ENCODE results near the gene IL1RL2. TPM values are rescaled to one million over a fixed set of nuclear protein-coding genes. Genes with fewer than 3 reads are reported as not detected.

Gene IL1RL2
- polyA plus RNA-seq, 3 donors: 1.1 to 2.0 (median 1.4) TPM

- DNase-seq (ENCODE audit: extremely low read depth in 1 of 11, low read depth in 9 of 11, low spot score in 4 of 11): no peak
These were observed 95.9 kb downstream of the IL1RL2 start for GRCh38 chr2:102282678-102283091.

DNA sequence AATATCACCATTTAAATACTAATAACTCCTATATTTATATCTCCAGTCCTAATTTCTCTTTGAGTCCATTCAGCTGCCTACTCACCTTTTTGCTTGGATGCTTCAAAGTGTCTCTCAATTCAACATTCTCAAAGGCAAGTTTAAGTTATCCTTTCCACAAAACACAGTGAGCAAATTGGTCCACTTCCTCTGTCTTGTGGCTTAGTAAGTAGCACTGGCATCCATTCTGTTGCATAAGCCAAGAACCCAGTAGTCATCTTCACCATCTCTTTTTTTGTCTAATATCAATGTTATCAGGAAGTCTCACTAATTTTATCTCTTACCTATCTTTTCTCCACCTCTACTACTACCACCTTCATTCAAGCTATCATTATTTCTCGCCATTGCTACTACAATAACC lies 97.2 kb downstream of the IL1RL2 start:
- DNase-seq (ENCODE audit: extremely low read depth in 1 of 11, low read depth in 9 of 11, low spot score in 4 of 11): no peak

DNA sequence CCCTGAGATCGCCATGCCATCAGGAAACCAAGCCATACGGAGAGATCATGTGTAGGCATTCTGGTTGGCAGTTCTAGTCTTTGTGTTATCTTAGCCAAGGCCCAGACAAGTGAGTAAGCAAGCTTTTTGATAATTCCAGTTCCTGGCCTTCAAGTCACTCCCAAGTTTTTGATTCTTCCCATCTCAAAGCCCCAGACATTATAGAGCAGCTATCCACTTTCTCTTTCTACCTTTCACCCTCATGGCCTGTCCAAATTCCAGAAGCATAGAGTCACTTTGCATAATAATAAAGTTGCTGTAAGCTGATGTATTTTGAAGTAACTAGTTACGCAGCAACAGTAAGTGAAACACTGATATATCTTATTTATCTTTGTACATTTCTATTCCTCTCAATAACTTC lies 97.8 kb downstream of the IL1RL2 start:
- DNase-seq (ENCODE audit: extremely low read depth in 1 of 11, low read depth in 9 of 11, low spot score in 4 of 11): no peak

DNA sequence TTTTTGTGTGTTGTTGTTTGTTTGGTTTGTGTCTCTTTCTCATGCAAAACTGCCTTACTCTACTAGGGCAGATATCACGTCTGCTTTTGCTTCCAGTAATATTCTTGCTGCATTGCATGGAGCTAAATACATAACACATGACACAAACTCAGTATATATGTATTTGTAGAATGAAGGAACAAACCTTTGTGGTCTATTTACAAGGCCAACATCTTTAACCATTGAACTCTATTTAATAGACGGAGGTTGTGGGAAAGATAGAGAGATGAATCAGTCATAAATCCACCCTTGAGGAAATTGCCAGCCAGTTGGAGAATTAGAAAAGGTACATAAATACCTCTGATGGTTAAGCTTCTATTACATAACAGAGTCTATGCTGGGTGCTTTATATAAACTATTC lies 98.5 kb downstream of the IL1RL2 start:
- DNase-seq (ENCODE audit: extremely low read depth in 1 of 11, low read depth in 9 of 11, low spot score in 4 of 11): no peak

DNA sequence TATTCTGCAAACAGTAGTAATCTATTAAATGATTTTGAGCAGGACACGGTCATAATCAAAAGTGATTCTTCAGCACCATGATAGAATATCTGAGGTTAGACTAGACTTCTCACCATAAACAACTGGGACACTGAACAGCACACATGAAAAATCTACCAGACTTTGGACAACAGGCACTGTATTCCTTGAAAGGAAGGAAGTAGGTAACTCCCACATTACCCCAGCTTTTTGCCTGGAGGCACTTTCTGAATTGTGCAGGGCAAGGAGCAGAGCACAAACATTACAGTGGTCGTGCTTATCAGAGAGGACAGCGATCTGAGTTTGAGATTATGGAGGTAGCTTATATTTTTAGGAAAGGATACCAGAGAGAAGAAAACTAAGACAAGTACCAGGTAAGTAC lies 99.2 kb downstream of the IL1RL2 start:
- no peak for DNase-seq (ENCODE audit: extremely low read depth in 1 of 11, low read depth in 9 of 11, low spot score in 4 of 11)

GRCh38 chr2:102289129-102289528 lies 102.3 kb downstream of the IL1RL2 start:
- DNase-seq (ENCODE audit: extremely low read depth in 1 of 11, low read depth in 9 of 11, low spot score in 4 of 11): no peak

Other genes with a start within 250 kb of the IL1RL2 start
- gene IL1R2, start 195.1 kb upstream of the IL1RL2 start, polyA plus RNA-seq (ENCODE audit: insufficient read length in 3 of 3): under 1 TPM; 0.27 to 0.36 (median 0.31) TPM
- 10 to 100 TPM; 26.6 to 41.7 (median 30.5) TPM for gene IL1R1, start 44.3 kb upstream of the IL1RL2 start, polyA plus RNA-seq (ENCODE audit: insufficient read length in 3 of 3)
- under 1 TPM; 0.11 to 1.00 (median 0.42) TPM for gene IL1RL1, start 124.5 kb downstream of the IL1RL2 start, polyA plus RNA-seq (ENCODE audit: insufficient read length in 3 of 3)
- gene IL18R1, start 168.8 kb downstream of the IL1RL2 start, polyA plus RNA-seq (ENCODE audit: insufficient read length in 3 of 3): 1 to 10 TPM; 1.8 to 2.9 (median 2.2) TPM
- gene IL18RAP, start 236.1 kb downstream of the IL1RL2 start, polyA plus RNA-seq (ENCODE audit: insufficient read length in 3 of 3): under 1 TPM; 0.23 to 0.48 (median 0.27) TPM

All from renal cortex interstitium (tissue), 11 donors.